Measurements from ENCODE around the gene MRAP.

The MRAP gene

DNA sequence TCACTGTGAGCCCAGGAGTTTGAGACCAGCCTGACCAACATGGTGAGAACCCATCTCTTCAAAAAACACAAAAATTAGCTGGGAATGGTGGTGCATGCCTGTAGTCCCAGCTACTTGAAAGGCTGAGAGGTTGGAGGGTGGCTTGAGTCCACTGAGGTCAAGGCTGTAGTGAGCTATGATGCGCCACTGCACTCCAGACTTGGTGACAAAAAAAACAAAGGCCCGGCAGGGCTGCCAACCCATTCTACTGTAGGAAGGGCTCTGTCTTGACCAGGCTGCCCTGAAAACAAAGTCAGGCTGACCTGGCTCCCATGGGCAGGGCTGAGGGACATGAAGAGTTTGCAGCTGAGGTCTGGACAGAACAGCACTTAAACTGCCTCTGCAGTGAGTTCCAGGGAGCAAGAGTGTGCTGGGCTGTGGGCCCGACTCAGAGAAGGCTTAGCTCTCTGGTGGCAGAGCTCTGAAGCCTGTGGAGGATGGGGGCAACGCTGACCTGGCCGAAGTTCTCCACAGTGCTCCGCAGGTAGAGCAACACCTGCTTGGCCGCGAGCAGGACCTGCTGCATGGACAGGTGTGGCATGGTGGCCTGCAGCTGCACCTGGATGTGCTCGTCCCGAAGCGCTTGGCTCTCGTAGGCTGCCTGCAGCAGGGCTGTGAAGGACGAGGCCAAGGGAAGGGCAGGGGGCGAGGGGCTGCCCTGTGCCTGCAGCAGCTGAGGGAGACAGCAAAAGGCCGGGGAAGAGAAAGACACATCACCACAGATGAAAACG, 51.7 kb downstream of the MRAP start:
- DNase-seq: no peak

DNA sequence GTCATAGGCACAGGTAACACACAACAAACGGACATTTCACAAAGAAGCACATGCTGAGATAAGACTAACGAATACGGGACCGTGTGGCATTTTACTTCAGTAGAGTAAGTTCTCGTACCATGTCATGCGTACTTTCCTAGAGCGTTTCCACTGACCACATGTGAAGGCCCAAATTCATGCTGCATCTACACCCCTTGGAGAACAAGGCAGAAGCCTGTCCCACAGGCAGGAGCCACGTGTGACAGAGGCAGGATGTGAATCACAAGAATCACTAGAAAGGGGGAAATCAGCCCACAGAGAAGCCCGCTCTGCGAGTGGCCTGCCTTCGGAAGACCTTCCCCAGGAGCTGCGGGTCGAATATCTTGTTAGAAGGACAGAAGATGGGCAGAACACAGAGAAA, 52.3 kb downstream of the MRAP start:
- no peak for DNase-seq

DNA sequence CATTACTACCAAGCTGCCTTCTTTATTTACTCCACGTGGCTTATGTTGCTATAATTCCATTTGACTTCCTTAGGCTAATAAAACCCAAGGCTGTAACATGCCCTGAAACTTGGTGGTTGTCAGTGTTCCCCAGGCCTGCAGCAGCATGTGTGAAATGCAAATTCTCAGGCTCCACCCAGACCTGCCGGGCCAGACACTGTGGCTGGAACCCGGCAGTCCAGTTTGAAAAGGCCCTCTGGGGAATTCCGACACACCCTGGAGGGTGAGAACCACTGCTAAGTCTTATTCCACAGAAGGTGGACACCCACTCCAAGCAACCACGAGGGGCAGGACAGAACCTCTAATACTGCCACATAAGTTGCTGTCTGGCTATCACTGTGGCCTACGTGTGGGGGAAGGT, 52.8 kb downstream of the MRAP start:
- no peak for DNase-seq

DNA sequence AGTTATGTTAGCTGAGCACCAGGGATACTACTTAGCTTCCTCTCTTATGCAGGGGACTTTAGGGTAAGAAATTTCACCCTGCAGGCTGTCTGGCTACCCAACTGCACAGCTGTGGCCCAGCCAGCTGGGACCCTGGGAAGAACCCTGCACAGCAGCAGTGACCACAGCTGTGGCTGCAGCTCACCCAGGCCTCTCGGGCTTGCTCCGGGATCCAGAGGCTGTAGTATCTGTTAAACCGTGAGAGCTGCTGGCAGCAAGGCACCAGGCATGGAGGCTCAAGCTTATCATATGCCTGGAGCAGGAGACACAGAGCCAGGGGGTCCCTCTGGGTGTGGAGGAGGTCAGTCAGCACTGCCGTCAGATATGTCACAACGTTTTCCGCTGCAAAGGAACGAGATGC, 53.9 kb downstream of the MRAP start:
- no peak for DNase-seq

DNA sequence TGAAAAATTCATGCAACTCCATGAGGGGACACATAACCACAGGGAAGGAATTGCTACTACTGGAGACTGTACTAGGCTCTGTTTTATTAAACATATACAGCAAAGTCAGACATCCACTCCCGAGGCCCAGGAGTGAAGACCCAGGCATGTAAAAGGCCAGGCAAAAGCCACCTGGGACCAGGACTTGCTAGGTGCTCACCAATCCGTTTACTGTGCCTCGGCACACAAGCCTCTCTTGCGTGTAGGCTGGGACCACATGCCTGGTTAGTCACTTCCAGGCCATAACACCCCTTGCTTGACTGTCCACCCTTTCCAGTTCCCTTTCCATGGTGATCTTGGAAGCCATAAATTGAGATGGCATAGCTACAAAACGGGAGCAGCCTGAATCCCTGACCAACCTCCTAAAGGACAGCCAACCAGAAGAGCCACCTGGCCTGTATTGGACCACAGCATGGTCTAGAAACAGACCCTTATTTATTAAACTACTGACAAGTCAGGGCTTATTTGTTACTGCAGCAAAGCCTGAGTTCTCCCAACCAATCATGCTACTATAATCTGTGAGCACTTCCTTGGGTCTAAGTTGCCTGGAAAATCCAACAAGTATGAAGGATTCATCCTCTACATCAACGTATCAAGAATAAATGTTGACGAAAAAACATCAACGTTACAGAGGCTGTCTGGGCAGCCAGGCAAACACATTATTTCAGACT, 54.5 kb downstream of the MRAP start:
- no peak for DNase-seq

DNA sequence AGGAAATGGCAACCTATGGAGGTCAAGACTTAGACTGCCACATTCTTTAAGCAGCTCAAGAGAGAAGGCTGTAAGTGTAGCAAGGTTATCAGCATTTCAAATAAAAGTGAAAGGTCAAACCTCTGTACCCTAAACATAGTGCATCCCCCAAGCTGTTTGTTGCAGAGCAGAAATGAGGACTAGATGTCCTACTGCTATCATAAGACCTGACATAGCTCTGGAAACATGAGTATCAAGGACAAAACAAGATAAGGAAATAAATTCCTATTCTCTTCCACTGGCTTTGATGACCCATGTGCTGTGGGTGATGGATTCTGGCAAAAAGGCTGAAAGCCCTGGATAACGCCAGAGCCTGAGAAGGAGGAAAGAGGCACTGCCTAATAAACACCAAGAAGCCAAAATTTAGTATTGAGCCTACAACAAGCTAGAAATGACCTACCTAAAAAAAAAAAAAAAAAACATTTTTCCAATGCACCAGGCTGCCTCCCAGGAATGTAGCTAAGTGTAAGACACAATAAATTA, 58.3 kb downstream of the MRAP start:
- no peak for DNase-seq

DNA sequence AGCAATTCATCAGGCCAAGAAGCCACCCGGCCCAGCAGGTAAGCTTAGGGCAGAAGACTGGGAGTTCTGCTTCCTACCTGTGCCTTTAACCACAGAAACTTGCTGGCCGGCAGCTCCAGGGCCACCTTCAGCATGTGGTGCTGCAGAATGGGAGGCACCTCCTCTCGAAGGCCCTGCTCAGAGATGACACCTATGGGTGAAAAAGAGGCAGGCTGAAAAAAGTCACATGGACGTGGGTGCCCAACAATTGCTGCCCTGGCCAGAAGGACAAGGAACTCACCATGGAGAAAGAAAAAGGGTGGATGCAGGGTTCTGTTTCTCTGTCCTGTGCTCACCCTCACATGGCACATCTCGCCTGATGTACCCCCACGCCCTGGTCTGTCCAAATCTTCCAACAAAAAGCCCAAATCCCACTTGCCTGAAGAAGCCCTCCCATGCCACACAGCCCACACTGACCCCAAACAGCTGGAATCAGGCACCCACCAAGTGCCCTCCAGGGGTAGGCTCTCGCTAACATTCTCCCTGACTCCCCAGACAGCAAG, 61.1 kb downstream of the MRAP start:
- DNase-seq: no peak

DNA sequence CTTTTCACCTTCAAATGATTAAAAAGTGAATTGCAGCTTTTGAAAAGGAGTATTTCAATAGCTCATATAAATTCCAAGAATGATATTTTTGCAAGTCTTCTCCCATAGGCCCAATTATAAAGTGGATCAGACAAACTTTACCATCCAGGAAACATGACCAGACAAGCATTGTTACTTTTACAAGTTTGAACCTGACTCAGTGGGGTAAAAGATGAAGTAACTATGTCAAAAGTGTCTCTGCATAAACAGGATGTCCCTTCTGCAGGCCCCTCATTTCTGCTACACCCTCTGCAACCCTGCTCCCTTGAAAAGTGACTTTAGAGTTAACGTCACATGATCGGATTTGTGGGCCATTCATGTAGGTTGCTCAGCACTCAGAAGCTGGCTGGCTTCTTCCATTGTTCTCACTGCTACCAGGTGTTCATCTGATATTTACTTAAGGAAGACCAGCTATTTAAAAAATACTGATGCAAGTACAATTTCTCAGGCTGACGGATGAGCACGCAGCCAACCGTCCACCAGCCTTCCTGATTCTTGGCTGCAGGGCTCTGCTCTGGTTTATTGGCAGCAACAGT, 61.8 kb downstream of the MRAP start:
- no peak for DNase-seq

Measured in NCI-H2081 treated with DMSO at 0.1 percent for 48 hours (cell line).